ENCODE data around the gene ATP2A1. TPM values are rescaled to one million over a fixed set of nuclear protein-coding genes. Genes with fewer than 3 reads are reported as not detected.

The ATP2A1 gene
- total RNA-seq, 1 experiment from 2014 or later: 10.3 TPM

- no peak for TF ChIP-seq EZH2phosphoT487 (IDR thresholded peaks at IDR 0.05; ENCODE audit: borderline replicate concordance)
These were observed 19.0 kb upstream of the ATP2A1 start (continued) for GRCh38 chr16:28859326-28859725.

DNA sequence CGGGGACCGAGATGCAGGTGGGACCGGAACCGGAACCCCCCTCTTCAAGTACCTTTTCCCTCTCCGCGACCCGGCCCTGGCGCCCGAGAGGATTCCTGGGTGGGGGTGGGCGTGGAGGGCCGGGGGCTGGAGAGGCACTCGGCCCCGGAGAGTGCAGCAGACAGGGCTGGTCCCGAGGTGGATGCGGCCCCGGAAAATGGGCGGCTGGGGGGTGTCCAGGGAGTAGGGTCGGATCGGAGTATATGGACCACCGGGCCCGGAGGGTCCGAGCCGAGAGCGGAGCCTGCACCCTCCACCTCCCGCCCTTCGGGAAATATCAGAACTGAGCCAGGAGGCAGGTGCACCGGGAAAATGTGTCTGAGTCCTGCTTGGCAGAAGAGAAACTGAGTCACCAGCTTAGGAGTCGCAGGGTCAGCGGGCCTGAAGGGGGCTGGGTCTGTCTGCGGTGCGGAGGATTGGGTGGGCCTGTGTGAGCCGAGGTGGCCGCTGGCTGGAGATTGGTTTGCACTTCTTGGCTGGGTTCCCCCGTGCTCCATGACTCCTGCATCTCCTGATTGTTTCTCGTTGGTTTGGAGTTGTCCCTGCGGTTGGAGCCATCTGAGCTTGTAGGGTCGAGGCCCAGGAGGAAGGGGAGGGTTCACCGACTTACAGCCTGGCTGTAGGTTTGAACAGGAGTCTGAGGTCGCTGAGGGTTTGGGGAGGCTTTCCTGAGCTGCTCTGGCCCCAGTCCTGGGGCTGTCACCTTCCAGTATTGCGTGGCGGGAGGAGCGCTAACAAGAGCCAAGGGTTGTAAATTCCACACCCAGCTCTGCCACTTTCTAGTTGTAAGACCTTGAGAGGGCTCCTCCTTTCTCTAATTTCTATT, 14.1 kb upstream of the ATP2A1 start:
- Histone ChIP-seq H3K4me1 (ENCODE audit: control insufficient read depth in 1 of 2, insufficient read depth in 2 of 2, low read length in 2 of 2) (peaks cover 16 to 24% of the 10 kb centered on the region in 2 experiments), H3K36me3 (ENCODE audit: control insufficient read depth in 1 of 2, insufficient read depth in 2 of 2, low read length in 2 of 2) (peaks cover 9 to 10% of the 10 kb centered on the region in 2 experiments; a peak in 3 of 4 replicates), H3K79me2 (ENCODE audit: insufficient read depth, low read length) (peaks cover 52% of the 10 kb centered on the region), H4K20me1 (ENCODE audit: insufficient read depth) (no peaks in the 10 kb centered on the region), H3K27ac (ENCODE audit: low read depth, low read length) (peak overlapping the region; percentile 84), H3K9ac (ENCODE audit: low read length) (peak overlapping the region; percentile 97), H3K4me3 (replicated peaks in 1 of 2; ENCODE audit: low read depth in 1 of 2, low read length in 2 of 2) (peak overlapping the region; percentile 94), H3K9me2 (ENCODE audit: insufficient read depth) (no peaks in the 10 kb centered on the region), H3K4me2 (ENCODE audit: low read length) (peak overlapping the region; percentile 89), H2AFZ (ENCODE audit: low read depth, low read length, poor library complexity, severe bottlenecking) (no peak overlapping the region), H3K9me3 (ENCODE audit: control insufficient read depth in 1 of 2, insufficient read depth in 1 of 2, low read depth in 1 of 2, low read length in 2 of 2) (no peaks in the 10 kb centered on the region), H3K27me3 (ENCODE audit: insufficient read depth, low read length) (no peaks in the 10 kb centered on the region)
- no peak for DNase-seq (ENCODE audit: low read depth, low spot score)
- RAD21 ChIA-PET (ENCODE audit: low non-redundant PET in 1 of 2, low total read pairs in 2 of 2, uncharacterized antibody in 2 of 2, unreplicated experiment in 2 of 2): no interaction called here
- CTCF ChIA-PET: interaction anchor here (0.6 to 1.3 kb wide), 3 partner anchors 10 to 77 kb away, joined by 3 to 5 read pairs (median 4); partner anchors contain the start of gene TUFM
- intact Hi-C loops (cut with micrococcal nuclease): loop anchor here (1.0 kb wide), 1 partner anchor 82 kb away; no protein-coding TSS in a partner anchor
- POLR2A ChIA-PET: interaction anchor here (1.1 to 2.9 kb wide), 4 partner anchors 18 to 81 kb away, joined by 3 to 20 read pairs (median 6); partner anchors contain the start of genes RABEP2 and TUFM
- BruUV-seq (replicated peaks): no TSS peak
- ATAC-seq: peak; percentile 9
- TF ChIP-seq POLR2AphosphoS5 (IDR thresholded peaks at IDR 0.05; ENCODE audit: low read depth, low read length) (no peak), POLR2A (IDR thresholded peaks at IDR 0.05; ENCODE audit: borderline replicate concordance, extremely low read depth, insufficient read depth, insufficient read length) (no peak), ELF1 (IDR thresholded peaks at IDR 0.05; ENCODE audit: borderline replicate concordance, low read depth) (no peak), JUND (IDR thresholded peaks at IDR 0.05) (no peak), CBX3 (IDR thresholded peaks at IDR 0.05; ENCODE audit: low read depth) (no peak), EZH2phosphoT487 (IDR thresholded peaks at IDR 0.05; ENCODE audit: borderline replicate concordance) (no peak), YY1 (IDR thresholded peaks at IDR 0.05; ENCODE audit: extremely low read depth, insufficient replicate concordance, low read depth, low read length) (no peak), RAD21 (IDR thresholded peaks at IDR 0.05; ENCODE audit: low read depth) (no peak), SP1 (IDR thresholded peaks at IDR 0.05; ENCODE audit: low read depth) (no peak), FOSL1 (IDR thresholded peaks at IDR 0.05; ENCODE audit: low read depth) (no peak), ZNF274 (IDR thresholded peaks at IDR 0.05; ENCODE audit: low read depth, low read length) (no peak)
- TF ChIP-seq, protein P1, sequence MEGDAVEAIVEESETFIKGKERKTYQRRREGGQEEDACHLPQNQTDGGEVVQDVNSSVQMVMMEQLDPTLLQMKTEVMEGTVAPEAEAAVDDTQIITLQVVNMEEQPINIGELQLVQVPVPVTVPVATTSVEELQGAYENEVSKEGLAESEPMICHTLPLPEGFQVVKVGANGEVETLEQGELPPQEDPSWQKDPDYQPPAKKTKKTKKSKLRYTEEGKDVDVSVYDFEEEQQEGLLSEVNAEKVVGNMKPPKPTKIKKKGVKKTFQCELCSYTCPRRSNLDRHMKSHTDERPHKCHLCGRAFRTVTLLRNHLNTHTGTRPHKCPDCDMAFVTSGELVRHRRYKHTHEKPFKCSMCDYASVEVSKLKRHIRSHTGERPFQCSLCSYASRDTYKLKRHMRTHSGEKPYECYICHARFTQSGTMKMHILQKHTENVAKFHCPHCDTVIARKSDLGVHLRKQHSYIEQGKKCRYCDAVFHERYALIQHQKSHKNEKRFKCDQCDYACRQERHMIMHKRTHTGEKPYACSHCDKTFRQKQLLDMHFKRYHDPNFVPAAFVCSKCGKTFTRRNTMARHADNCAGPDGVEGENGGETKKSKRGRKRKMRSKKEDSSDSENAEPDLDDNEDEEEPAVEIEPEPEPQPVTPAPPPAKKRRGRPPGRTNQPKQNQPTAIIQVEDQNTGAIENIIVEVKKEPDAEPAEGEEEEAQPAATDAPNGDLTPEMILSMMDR (IDR thresholded peaks at IDR 0.05 in 2 of 3, conservative IDR thresholded peaks at IDR 0.05 in 1 of 3; ENCODE audit: borderline replicate concordance in 1 of 3, insufficient read depth in 1 of 3, low read depth in 2 of 3, low read length in 2 of 3): no peak
- TF ChIP-seq, protein P2, sequence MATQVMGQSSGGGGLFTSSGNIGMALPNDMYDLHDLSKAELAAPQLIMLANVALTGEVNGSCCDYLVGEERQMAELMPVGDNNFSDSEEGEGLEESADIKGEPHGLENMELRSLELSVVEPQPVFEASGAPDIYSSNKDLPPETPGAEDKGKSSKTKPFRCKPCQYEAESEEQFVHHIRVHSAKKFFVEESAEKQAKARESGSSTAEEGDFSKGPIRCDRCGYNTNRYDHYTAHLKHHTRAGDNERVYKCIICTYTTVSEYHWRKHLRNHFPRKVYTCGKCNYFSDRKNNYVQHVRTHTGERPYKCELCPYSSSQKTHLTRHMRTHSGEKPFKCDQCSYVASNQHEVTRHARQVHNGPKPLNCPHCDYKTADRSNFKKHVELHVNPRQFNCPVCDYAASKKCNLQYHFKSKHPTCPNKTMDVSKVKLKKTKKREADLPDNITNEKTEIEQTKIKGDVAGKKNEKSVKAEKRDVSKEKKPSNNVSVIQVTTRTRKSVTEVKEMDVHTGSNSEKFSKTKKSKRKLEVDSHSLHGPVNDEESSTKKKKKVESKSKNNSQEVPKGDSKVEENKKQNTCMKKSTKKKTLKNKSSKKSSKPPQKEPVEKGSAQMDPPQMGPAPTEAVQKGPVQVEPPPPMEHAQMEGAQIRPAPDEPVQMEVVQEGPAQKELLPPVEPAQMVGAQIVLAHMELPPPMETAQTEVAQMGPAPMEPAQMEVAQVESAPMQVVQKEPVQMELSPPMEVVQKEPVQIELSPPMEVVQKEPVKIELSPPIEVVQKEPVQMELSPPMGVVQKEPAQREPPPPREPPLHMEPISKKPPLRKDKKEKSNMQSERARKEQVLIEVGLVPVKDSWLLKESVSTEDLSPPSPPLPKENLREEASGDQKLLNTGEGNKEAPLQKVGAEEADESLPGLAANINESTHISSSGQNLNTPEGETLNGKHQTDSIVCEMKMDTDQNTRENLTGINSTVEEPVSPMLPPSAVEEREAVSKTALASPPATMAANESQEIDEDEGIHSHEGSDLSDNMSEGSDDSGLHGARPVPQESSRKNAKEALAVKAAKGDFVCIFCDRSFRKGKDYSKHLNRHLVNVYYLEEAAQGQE (IDR thresholded peaks at IDR 0.05; ENCODE audit: low read depth): no peak
- TF ChIP-seq, protein P3, sequence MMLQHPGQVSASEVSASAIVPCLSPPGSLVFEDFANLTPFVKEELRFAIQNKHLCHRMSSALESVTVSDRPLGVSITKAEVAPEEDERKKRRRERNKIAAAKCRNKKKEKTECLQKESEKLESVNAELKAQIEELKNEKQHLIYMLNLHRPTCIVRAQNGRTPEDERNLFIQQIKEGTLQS (IDR thresholded peaks at IDR 0.05): no peak

Measured in HCT116 (cell line).